ENCODE results near the gene SEMA6B. TPM values are rescaled to one million over a fixed set of nuclear protein-coding genes. Genes with fewer than 3 reads are reported as not detected.

SEMA6B gene
- total and polyA plus RNA-seq, 2 donors (not counting 3 experiments of a cell fraction or from before 2014, with no cell fraction given), result 97.8 to 176 TPM

GRCh38 chr19:4515732-4516131, 43.8 kb downstream of the SEMA6B start:
- BruUV-seq (replicated peaks), result no TSS peak
- no peaks in the 10 kb centered on the region for H3K27me3 ChIP-seq (ENCODE audit: control insufficient read depth in 2 of 2, insufficient read depth in 2 of 2, low read length in 2 of 2)
- no peak for FAIRE-seq

More at GRCh38 chr19:4515732-4516131, 43.8 kb downstream of the SEMA6B start:
- CTCF ChIA-PET, result interaction anchor here (0.7 to 2.8 kb wide), 5 partner anchors 9 to 120 kb away, joined by 3 to 17 read pairs (median 7); no protein-coding TSS in a partner anchor
- H2AFZ ChIP-seq (ENCODE audit: low read depth, low read length), result no peak overlapping the region
- no peak overlapping the region for H3K27ac ChIP-seq (ENCODE audit: insufficient read depth, low read depth, low read length)
- H3K79me2 ChIP-seq (ENCODE audit: control insufficient read depth, insufficient read depth, low read length), result no peaks in the 10 kb centered on the region
- intact Hi-C loops (cut with micrococcal nuclease), result no loop called here
- dilution Hi-C loops (cut with MboI; ENCODE audit: extremely low pct_ligation_motif_present, low sequenced_read_pairs), result no loop called here
- no peak overlapping the region for H3K9ac ChIP-seq (replicated peaks; ENCODE audit: extremely low read depth, insufficient read depth, low read length)
- no peak overlapping the region for H3K4me3 ChIP-seq (replicated peaks in 1 of 3; ENCODE audit: insufficient read depth in 1 of 3, low read depth in 1 of 3, low read length in 3 of 3)
- no peaks in the 10 kb centered on the region for H3K9me3 ChIP-seq (replicated peaks; ENCODE audit: control insufficient read depth, insufficient read depth, low read length)
- no peak for DNase-seq (ENCODE audit: low read depth, low spot score)
- no peaks in the 10 kb centered on the region for H4K20me1 ChIP-seq (replicated peaks; ENCODE audit: control insufficient read depth, extremely low read depth, insufficient read depth, low read length)
- TF ChIP-seq FOS (IDR thresholded peaks at IDR 0.05; ENCODE audit: borderline replicate concordance, insufficient read depth, low read length) (no peak), EZH2 (IDR thresholded peaks at IDR 0.05; ENCODE audit: borderline replicate concordance, low read depth, low read length, severe bottlenecking) (no peak), POLR2AphosphoS5 (IDR thresholded peaks at IDR 0.05; ENCODE audit: insufficient read depth, low read depth, low read length) (no peak), JUN (IDR thresholded peaks at IDR 0.05; ENCODE audit: borderline replicate concordance, insufficient read depth, insufficient read length, low read depth) (no peak), GATA2 (IDR thresholded peaks at IDR 0.05; ENCODE audit: insufficient read depth, insufficient read length, low read depth, low read length) (no peak), CTCF (IDR thresholded peaks at IDR 0.05; ENCODE audit: extremely low read depth in 1 of 2, insufficient read depth in 1 of 2, low read depth in 1 of 2, low read length in 2 of 2) (no peak)
- TF ChIP-seq, protein P1, sequence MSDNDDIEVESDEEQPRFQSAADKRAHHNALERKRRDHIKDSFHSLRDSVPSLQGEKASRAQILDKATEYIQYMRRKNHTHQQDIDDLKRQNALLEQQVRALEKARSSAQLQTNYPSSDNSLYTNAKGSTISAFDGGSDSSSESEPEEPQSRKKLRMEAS (IDR thresholded peaks at IDR 0.05; ENCODE audit: insufficient read depth, insufficient read length), result no peak
- no peaks in the 10 kb centered on the region for H3K4me1 ChIP-seq (ENCODE audit: control insufficient read depth, extremely low read depth, insufficient read depth, low read length)
- H3K9me1 ChIP-seq (replicated peaks; ENCODE audit: control insufficient read depth, extremely low read depth, insufficient read depth, low read length), result no peaks in the 10 kb centered on the region
- no peaks in the 10 kb centered on the region for H3K36me3 ChIP-seq (ENCODE audit: control insufficient read depth in 2 of 2, extremely low read depth in 1 of 2, insufficient read depth in 2 of 2, low read length in 2 of 2)
- H3K4me2 ChIP-seq (ENCODE audit: insufficient read depth, low read length), result no peak overlapping the region
- POLR2A ChIA-PET, result no interaction called here

Measured in endothelial cell of umbilical vein (primary cell).